ENCODE measurements around the gene TSEN34.
"Not testable (repeated sequence)": the region's sequence is repeated elsewhere in the genome, so short reads cannot be mapped to it uniquely, and the experiment has no call there.

Gene TSEN34

GRCh38 chr19:54155694-54156093 is 35.4 kb upstream of the TSEN34 start:
- FAIRE-seq (no peak), DNase-seq (ENCODE audit: insufficient read length, low spot score) (no peak)
- TF ChIP-seq POLR2A (IDR thresholded peaks at IDR 0.05; ENCODE audit: low read depth, low read length) = no peak

- TF ChIP-seq POLR2A (IDR thresholded peaks at IDR 0.05; ENCODE audit: low read depth, low read length) = no peak
- no peak for DNase-seq (ENCODE audit: insufficient read length, low spot score)
- FAIRE-seq = no peak
Measured at GRCh38 chr19:54156490-54156889, 34.6 kb upstream of the TSEN34 start.

- TF ChIP-seq POLR2A (IDR thresholded peaks at IDR 0.05; ENCODE audit: low read depth, low read length) = no peak
- FAIRE-seq = no peak
Measured at GRCh38 chr19:54156953-54157352, 34.2 kb upstream of the TSEN34 start.

DNA sequence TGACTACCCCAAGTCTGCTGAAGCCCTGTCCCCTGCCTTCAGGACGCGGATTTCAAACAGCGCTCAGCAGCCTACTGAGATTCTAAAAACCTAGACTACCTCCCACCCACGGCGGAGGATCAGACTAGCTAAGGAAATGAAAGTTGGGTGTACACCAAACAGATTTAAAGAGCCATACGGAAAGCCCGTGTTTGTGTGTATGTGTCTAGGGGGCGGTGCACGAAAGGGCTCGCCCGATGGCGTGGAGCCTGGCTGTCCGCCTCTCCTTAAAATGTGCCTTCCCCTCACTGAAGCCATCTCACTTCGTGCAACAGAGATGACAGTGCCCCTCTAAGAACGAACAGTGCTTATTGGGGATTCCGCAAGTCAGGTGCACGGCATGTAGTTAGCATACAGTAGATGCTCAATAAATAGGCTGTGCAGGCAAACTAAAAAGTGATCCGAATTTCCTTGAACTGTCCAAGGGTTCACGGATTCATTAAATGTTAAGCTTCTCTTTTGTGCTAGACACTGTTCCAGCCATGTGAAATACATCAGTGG is 32.2 kb upstream of the TSEN34 start:
- no peak for DNase-seq (ENCODE audit: insufficient read length, low spot score)
- no peak for FAIRE-seq

More at GRCh38 chr19:54156953-54157352, 34.2 kb upstream of the TSEN34 start:
- DNase-seq (ENCODE audit: insufficient read length, low spot score) = no peak

DNA sequence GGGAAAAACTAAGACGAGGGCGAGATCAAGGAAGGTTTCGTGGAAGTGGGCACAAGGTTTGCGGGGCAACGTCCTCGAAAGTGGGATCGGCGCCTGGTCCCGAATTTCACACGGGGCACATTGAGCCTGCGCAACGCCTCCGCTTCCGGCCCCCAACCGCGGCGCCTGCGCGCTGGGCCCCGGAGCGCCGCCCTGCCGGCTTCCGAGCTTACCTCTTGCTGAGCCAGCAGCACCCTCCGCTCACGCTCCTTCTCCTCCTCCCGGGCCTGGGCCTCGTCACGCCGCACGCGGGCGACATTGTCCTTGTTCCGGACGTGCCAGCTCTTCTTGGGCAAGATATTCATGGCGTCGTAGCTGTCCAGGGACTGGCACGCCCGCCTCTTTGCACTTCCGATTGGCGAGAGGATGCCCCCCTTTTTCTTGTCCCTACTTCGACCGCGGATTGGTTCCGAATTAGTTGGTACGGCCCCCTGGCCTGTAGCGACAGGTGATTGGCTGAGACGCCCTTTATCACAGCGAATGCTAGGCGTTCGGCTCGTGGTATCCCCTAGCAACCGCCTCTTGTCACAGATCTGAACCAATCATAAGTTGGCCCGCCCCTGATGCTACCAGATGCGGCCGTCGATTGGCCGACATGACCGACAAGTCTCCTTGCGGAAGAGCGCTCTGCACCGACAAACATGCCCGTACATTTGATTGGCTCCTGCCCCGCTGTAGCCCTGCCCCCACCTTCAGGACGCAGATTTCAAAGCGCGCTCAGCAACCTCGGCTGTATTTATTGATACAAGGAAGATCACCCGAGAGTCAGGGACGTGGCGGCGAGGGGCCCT is 31.5 kb upstream of the TSEN34 start, which contains the start of gene LENG1:
TSS of gene LENG1 (minus strand) at position 370 of the 830 bp plus-strand sequence. CDS start at position 344, 26 bp downstream.
- DNase-seq (ENCODE audit: insufficient read length, low spot score) = peak; percentile 100
- TF ChIP-seq POLR2A (IDR thresholded peaks at IDR 0.05; ENCODE audit: low read depth, low read length) = peak; percentile 83
- FAIRE-seq = peak; percentile 94

More for the DNA sequence above, 32.2 kb upstream of the TSEN34 start:
- no peak for TF ChIP-seq POLR2A (IDR thresholded peaks at IDR 0.05; ENCODE audit: low read depth, low read length)

GRCh38 chr19:54160182-54160811 is 30.8 kb upstream of the TSEN34 start:
- peak; percentile 16; the same call in 1 of the 2 replicates for TF ChIP-seq POLR2A (IDR thresholded peaks at IDR 0.05; ENCODE audit: low read depth, low read length)
- DNase-seq (ENCODE audit: insufficient read length, low spot score) = no peak
- FAIRE-seq = no peak

GRCh38 chr19:54160854-54161253 is 30.3 kb upstream of the TSEN34 start:
- TF ChIP-seq POLR2A (IDR thresholded peaks at IDR 0.05; ENCODE audit: low read depth, low read length) = no peak
- DNase-seq (ENCODE audit: insufficient read length, low spot score) (no peak), FAIRE-seq (no peak)

DNA sequence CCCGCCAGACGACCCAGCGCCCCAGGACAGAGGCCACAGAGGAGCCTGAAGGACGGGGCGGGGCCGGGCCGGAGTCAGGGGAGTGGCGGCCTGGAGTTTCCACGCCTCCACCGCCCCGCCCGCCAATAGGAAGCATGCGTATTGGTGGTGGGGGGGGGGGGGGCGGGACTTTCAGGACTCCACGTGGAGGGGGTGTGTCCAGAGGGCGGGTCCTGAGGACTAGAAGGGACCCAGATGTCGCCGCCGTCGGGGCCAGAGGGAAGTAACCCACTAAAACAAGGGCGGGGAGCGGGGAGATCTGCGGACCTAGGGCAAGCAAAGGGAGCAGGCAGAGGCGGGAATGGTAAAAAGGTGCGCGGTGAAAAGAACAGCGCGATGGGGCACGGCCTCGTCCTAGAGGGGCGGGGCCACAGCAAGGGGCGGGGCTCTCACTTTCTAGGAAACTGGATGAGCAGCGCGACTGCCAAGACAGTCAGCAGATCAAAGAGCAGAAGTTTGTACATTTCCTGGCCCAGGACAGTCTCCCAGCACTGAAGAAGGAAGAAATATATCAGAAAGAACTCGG is 28.8 kb upstream of the TSEN34 start:
- FAIRE-seq = no peak
- peak; percentile 58 for DNase-seq (ENCODE audit: insufficient read length, low spot score)
- no peak for TF ChIP-seq POLR2A (IDR thresholded peaks at IDR 0.05; ENCODE audit: low read depth, low read length)

DNA sequence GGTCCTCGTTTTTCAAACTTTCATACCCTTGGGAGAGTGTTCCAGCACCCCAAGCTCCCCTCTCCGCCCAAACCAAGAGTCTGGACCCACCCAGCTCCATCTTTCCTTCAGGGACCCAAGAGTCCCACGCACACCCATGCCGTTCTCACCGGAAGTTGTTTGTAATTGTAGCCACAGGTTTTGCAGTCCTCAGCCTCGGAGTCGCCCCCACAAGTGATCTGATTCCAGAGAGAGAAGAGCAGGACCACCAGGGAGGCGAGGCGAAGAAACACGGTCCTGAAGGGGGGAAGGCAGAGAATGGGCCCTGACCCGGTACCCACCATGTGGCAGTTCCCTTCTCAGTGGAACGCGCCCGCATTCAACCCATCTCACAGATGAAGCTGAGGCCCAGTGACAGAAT is 28.2 kb upstream of the TSEN34 start:
- no peak for TF ChIP-seq POLR2A (IDR thresholded peaks at IDR 0.05; ENCODE audit: low read depth, low read length)
- DNase-seq (ENCODE audit: insufficient read length, low spot score) = no peak
- no peak for FAIRE-seq

DNA sequence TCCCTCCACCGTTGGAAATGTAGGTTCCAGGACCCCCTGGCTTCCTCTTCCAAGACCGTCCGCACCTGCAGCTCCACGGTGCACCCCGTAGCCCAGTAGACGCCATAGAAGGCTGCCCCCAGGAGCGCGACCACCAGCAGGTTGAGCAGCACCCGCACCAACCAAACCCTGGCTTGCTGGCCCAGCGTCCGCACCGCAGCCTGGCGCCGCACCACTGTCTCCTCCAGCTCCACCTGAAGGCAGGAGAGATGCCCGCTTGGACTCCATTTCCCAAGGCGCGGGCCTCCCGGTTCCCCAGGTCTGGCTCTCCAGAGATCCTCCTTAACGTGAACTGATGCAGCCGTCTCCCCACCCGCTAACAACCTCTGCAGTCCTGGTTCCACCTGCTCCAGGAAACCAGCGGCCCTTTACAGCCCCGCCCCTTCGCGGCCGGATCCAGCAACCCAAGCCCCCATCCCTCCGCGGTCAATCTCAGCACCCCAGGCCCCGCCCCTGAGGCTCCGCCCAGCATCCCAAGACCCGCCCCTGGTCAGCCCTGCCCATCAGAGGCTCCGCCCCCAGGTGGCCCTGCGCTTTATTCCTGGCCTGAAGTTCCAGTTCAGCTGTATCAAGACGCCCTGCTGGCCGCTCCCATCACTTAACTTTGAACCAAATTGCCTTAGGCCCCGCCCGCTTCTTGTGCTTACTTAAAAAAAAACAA is 26.6 kb upstream of the TSEN34 start:
- TF ChIP-seq POLR2A (IDR thresholded peaks at IDR 0.05; ENCODE audit: low read depth, low read length) = no peak
- no peak for FAIRE-seq
- no peak for DNase-seq (ENCODE audit: insufficient read length, low spot score)

DNA sequence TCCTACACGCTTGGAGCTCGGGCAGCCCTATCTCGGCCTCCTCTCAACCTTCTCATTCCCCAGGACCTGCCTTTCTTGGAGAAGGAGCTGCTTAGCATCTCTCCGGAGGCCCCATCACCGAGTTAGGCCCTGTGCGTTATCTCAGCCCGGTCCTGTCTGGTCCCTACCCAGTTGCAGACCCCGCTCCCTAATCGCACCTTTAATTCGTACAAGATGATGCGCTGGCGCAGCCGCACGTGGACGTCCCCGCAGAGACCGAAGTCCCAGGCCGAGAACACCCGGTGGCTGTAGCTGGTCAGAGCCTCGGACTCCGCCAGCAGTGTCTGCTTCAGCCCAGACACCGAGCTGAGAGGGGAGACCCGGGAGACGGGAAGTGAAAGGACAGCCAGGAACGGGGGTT is 25.9 kb upstream of the TSEN34 start:
- DNase-seq (ENCODE audit: insufficient read length, low spot score) (no peak), FAIRE-seq (no peak)
- no peak for TF ChIP-seq POLR2A (IDR thresholded peaks at IDR 0.05; ENCODE audit: low read depth, low read length)

- TF ChIP-seq POLR2A (IDR thresholded peaks at IDR 0.05; ENCODE audit: low read depth, low read length) = no peak
- peak; percentile 99 for DNase-seq (ENCODE audit: insufficient read length, low spot score)
- FAIRE-seq = no peak
Measured at GRCh38 chr19:54168174-54168917, 22.8 kb upstream of the TSEN34 start.

DNA sequence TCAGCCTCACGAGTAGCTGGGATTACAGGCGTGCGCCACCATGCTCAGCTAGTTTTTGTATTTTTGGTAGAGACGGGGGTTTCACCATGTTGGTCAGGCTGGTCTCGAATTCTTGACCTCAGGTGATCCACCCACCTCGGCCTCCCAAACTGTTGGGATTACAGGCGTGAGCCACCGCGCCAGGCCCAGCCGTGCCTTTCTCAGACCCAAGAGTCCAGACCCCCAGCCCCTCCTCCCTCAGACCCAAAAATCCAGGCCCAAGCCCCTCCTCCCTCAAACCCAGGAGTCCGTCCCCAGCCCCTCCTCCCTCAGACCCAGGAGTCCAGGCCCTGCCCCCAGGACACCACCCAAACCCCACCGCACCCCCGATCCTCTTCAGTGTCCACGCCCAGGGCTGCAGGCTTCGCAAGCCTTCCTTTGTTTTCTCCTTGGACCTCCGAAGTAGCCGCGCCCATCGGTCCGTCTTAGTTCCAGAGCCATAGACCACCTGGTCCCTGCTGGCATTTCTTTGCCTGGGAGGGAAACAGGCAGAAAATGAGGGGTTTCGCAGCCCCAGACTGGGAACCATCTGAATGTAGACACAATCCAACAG is 21.9 kb upstream of the TSEN34 start:
- FAIRE-seq (no peak), DNase-seq (ENCODE audit: insufficient read length, low spot score) (no peak)
- no peak for TF ChIP-seq POLR2A (IDR thresholded peaks at IDR 0.05; ENCODE audit: low read depth, low read length)

GRCh38 chr19:54171736-54172431 is 19.2 kb upstream of the TSEN34 start:
- not testable (repeated sequence) for DNase-seq (ENCODE audit: insufficient read length, low spot score); FAIRE-seq

Measured in H54 (cell line).